H9 (cell line): ENCODE results near the gene ZNF503. TPM values are rescaled to one million over a fixed set of nuclear protein-coding genes. Genes with fewer than 3 reads are reported as not detected.

ENCODE experiments used
- DNase-seq: peaks from one replicate; pipeline ENCODE4 v3.0.0-alpha.2; 2017
- H2AFZ ChIP-seq: one replicate; pipeline ENCODE4 v1.6.1; 2013; ENCODE audit warnings: mild to moderate bottlenecking, low read length, control low read depth, moderate library complexity
- H2AK5ac ChIP-seq: 2 replicates; pipeline ENCODE4 v1.6.1; 2013; ENCODE audit warnings: low read length, control low read depth, mixed read lengths; ENCODE audit not compliant: insufficient read length
- H2BK120ac ChIP-seq: one replicate; pipeline ENCODE4 v1.6.1; 2013; ENCODE audit warnings: low read depth, mild to moderate bottlenecking, low read length, control low read depth, inconsistent platforms; ENCODE audit not compliant: poor library complexity, severe bottlenecking
- H2BK12ac ChIP-seq: 2 replicates; pipeline ENCODE4 v1.6.1; 2013; ENCODE audit warnings: low read length, control low read depth, mixed read lengths, low read depth; ENCODE audit not compliant: insufficient read length
- H2BK15ac ChIP-seq: 2 replicates; pipeline ENCODE4 v1.6.1; 2013; ENCODE audit warnings: low read depth, low read length, control low read depth
- H2BK20ac ChIP-seq: one replicate; pipeline ENCODE4 v1.6.1; 2013; ENCODE audit warnings: low read depth, mild to moderate bottlenecking, low read length, control low read depth, inconsistent platforms; ENCODE audit not compliant: poor library complexity, severe bottlenecking
- H2BK5ac ChIP-seq: 2 replicates; pipeline ENCODE4 v1.6.1; 2013; ENCODE audit warnings: low read length, control low read depth, mixed read lengths; ENCODE audit not compliant: insufficient read length
- H3K14ac ChIP-seq: 2 replicates; pipeline ENCODE4 v1.6.1; 2013; ENCODE audit warnings: low read length, control low read depth; ENCODE audit not compliant: insufficient read depth
- H3K18ac ChIP-seq: 2 replicates; pipeline ENCODE4 v1.6.1; 2013; ENCODE audit warnings: low read depth, mild to moderate bottlenecking, mixed read lengths, low read length, control low read depth; ENCODE audit not compliant: insufficient read length
- H3K23ac ChIP-seq: 2 replicates; pipeline ENCODE4 v1.6.1; 2013; ENCODE audit warnings: low read length, control low read depth, mixed read lengths, low read depth; ENCODE audit not compliant: insufficient read length
- H3K23me2 ChIP-seq: 2 replicates; pipeline ENCODE4 v1.6.1; 2013; ENCODE audit warnings: low read depth, mild to moderate bottlenecking, mixed read lengths, low read length, control low read depth; ENCODE audit not compliant: insufficient read length, poor library complexity, severe bottlenecking
- H3K27ac ChIP-seq: 2 replicates; pipeline ENCODE4 v1.5.1; 2013; ENCODE audit warnings: low read length, control low read depth, mixed read lengths, low read depth; ENCODE audit not compliant: insufficient read length
- H3K27me3 ChIP-seq: 2 replicates; pipeline ENCODE4 v1.6.1; 2013; ENCODE audit warnings: low read length, control low read depth, inconsistent platforms; ENCODE audit not compliant: insufficient read depth
- H3K4ac ChIP-seq: 2 replicates; pipeline ENCODE4 v1.6.1; 2013; ENCODE audit warnings: low read depth, mild to moderate bottlenecking, control low read depth, inconsistent platforms, low read length, moderate library complexity
- H3K4me1 ChIP-seq: 2 replicates; pipeline ENCODE4 v1.6.1; 2013; ENCODE audit warnings: low read length, control low read depth, inconsistent platforms; ENCODE audit not compliant: insufficient read depth
- H3K4me2 ChIP-seq: 2 replicates; pipeline ENCODE4 v1.6.1; 2013; ENCODE audit warnings: low read length, control low read depth, mixed read lengths; ENCODE audit not compliant: insufficient read length, insufficient read depth
- H3K56ac ChIP-seq: 2 replicates; pipeline ENCODE4 v1.6.1; 2013; ENCODE audit warnings: low read depth, mild to moderate bottlenecking, mixed read lengths, low read length, control low read depth; ENCODE audit not compliant: insufficient read length
- H3K79me1 ChIP-seq: 2 replicates; pipeline ENCODE4 v1.6.1; 2013; ENCODE audit warnings: low read depth, mild to moderate bottlenecking, moderate library complexity, low read length, control low read depth, inconsistent platforms; ENCODE audit not compliant: insufficient read depth, poor library complexity, severe bottlenecking
- H3K79me2 ChIP-seq: 2 replicates; pipeline ENCODE4 v1.6.1; 2013; ENCODE audit warnings: low read length, control low read depth, inconsistent platforms; ENCODE audit not compliant: insufficient read depth
- H3K9ac ChIP-seq: 2 replicates; pipeline ENCODE4 v1.6.1; 2013; ENCODE audit warnings: low read length, control low read depth, mixed read lengths; ENCODE audit not compliant: insufficient read length; ENCODE audit errors: extremely low read depth
- H3K9me3 ChIP-seq: one replicate; pipeline ENCODE4 v1.6.1; 2013; ENCODE audit warnings: low read depth, low read length, inconsistent platforms; ENCODE audit not compliant: control insufficient read depth
- H3T11ph ChIP-seq: one replicate; pipeline ENCODE4 v1.6.1; 2013; ENCODE audit warnings: mild to moderate bottlenecking, low read length, control low read depth, inconsistent platforms
- H4K20me1 ChIP-seq: one replicate; pipeline ENCODE4 v1.6.1; 2013; ENCODE audit not compliant: control insufficient read depth, insufficient read length, insufficient read depth
- H4K5ac ChIP-seq: 2 replicates; pipeline ENCODE4 v1.6.1; 2013; ENCODE audit warnings: low read depth, mild to moderate bottlenecking, mixed read lengths, low read length, control low read depth; ENCODE audit not compliant: insufficient read length
- H4K8ac ChIP-seq: replicated peaks from 2 replicates; pipeline ENCODE4 v1.6.1; 2013; ENCODE audit warnings: low read length, control low read depth, mixed read lengths, low read depth; ENCODE audit not compliant: insufficient read length
- H4K91ac ChIP-seq: 2 replicates; pipeline ENCODE4 v1.6.1; 2013; ENCODE audit warnings: low read depth, mild to moderate bottlenecking, moderate library complexity, mixed read lengths, low read length, control low read depth; ENCODE audit not compliant: insufficient read length
- H3K27ac Mint-ChIP-seq, 3 experiments: 2 replicates in 2 of 3; 3 replicates in 1 of 3; pipeline ENCODE4 v1.8.0; 2020 to 2021; ENCODE audit warnings: mixed read lengths in 3 of 3, mild to moderate bottlenecking in 1 of 3, moderate library complexity in 1 of 3
- H3K27me3 Mint-ChIP-seq: 2 replicates; pipeline ENCODE4 v1.8.0; 2021; ENCODE audit warnings: low read depth, mild to moderate bottlenecking, moderate library complexity, mixed read lengths
- H3K36me3 Mint-ChIP-seq, 3 experiments: 2 replicates in 2 of 3; 3 replicates in 1 of 3; pipeline ENCODE4 v1.8.0; 2020 to 2021; ENCODE audit warnings: low read depth in 3 of 3, mixed read lengths in 3 of 3; ENCODE audit not compliant: insufficient read depth in 1 of 3
- H3K4me1 Mint-ChIP-seq, 2 experiments: 2 replicates each; pipeline ENCODE4 v1.8.0; 2020; ENCODE audit warnings: mixed read lengths in 2 of 2
- H3K4me3 Mint-ChIP-seq, 2 experiments: 2 replicates in 1 of 2; 3 replicates in 1 of 2; pipeline ENCODE4 v1.8.0; 2020 to 2021; ENCODE audit warnings: mild to moderate bottlenecking in 2 of 2, mixed read lengths in 2 of 2, moderate library complexity in 1 of 2
- H3K9me3 Mint-ChIP-seq, 2 experiments: 2 replicates in 1 of 2; 3 replicates in 1 of 2; pipeline ENCODE4 v1.8.0; 2020; ENCODE audit warnings: mild to moderate bottlenecking in 2 of 2, mixed read lengths in 2 of 2, moderate library complexity in 1 of 2
- WGBS: extraction: QIAGEN DNeasy Blood & Tissue Kit; methylation state at CpG from one replicate; pipeline ENCODE4 v1.1.7; 2013; ENCODE audit warnings: missing lambda C conversion rate, low lambda C conversion rate, mixed read lengths; ENCODE audit not compliant: insufficient read length; ENCODE audit errors: extremely low coverage; 5-methylcytosine and 5-hydroxymethylcytosine counted together
- total RNA-seq: library from RNA; stranded (reverse); gene quantifications from 2 replicates; pipeline ENCODE4 v1.2.1, GENCODE V29; 2021
- TF ChIP-seq, protein P1 (sequence below): fragments of 200-600 bp; sonication (generic); conservative IDR thresholded peaks from 3 replicates; pipeline ENCODE4 v1.8.0; 2021; ENCODE audit warnings: antibody characterized with exemption, mild to moderate bottlenecking

The ZNF503 gene
- total RNA-seq, 1 experiment from 2014 or later: 0.09 TPM

DNA sequence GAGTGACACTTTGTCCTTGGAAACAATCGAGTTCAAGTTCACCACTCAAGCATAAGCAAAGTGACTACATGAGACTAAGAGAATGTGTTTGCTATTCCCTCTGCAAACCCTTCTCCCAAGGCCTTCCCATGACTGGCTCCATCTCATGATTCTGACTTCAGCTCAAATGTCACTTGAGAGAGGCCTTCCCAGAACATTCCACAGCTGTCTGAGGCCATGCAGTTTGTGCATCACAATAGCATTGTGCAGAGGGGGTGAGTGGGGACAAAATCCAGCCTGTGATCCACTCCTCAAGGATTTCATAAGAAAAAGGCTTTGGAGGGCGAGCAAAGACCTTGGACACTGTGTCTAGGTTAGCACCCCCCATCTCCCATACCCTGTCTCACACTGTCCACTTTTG is 23.0 kb upstream of the ZNF503 start:
- peaks cover 98% of the 10 kb centered on the region for H3K27me3 Mint-ChIP-seq
- no peaks in the 10 kb centered on the region; a peak in 2 of 5 replicates for H3K9me3 Mint-ChIP-seq
- no peak overlapping the region for H3K4me2 ChIP-seq
- H2BK15ac ChIP-seq: no peak overlapping the region
- H3K4me3 Mint-ChIP-seq: no peak overlapping the region
- no peak overlapping the region for H3K23ac ChIP-seq
- TF ChIP-seq, protein P1, sequence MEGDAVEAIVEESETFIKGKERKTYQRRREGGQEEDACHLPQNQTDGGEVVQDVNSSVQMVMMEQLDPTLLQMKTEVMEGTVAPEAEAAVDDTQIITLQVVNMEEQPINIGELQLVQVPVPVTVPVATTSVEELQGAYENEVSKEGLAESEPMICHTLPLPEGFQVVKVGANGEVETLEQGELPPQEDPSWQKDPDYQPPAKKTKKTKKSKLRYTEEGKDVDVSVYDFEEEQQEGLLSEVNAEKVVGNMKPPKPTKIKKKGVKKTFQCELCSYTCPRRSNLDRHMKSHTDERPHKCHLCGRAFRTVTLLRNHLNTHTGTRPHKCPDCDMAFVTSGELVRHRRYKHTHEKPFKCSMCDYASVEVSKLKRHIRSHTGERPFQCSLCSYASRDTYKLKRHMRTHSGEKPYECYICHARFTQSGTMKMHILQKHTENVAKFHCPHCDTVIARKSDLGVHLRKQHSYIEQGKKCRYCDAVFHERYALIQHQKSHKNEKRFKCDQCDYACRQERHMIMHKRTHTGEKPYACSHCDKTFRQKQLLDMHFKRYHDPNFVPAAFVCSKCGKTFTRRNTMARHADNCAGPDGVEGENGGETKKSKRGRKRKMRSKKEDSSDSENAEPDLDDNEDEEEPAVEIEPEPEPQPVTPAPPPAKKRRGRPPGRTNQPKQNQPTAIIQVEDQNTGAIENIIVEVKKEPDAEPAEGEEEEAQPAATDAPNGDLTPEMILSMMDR: no peak
- H3K18ac ChIP-seq: no peak overlapping the region
- no peak overlapping the region for H2BK20ac ChIP-seq
- H3K23me2 ChIP-seq: no peaks in the 10 kb centered on the region
- H3K9me3 ChIP-seq: no peaks in the 10 kb centered on the region
- no peak overlapping the region for H3K27ac Mint-ChIP-seq
- no CpG with 5 or more reads among the region's 2 CpGs for WGBS
- no peaks in the 10 kb centered on the region; a peak in 1 of 7 replicates for H3K36me3 Mint-ChIP-seq
- no peak overlapping the region for H2BK5ac ChIP-seq
- no peak overlapping the region for H4K91ac ChIP-seq
- H4K5ac ChIP-seq: no peak overlapping the region
- no peak overlapping the region for H3T11ph ChIP-seq
- no peak overlapping the region for H3K56ac ChIP-seq
- H3K4me1 Mint-ChIP-seq: peaks cover 1 to 7% of the 10 kb centered on the region in 2 experiments
- H2AK5ac ChIP-seq: no peak overlapping the region
- H2BK12ac ChIP-seq: no peak overlapping the region
- no peak overlapping the region for H4K8ac ChIP-seq
- H3K14ac ChIP-seq: no peak overlapping the region
- no peak overlapping the region for H3K9ac ChIP-seq
- H3K4me1 ChIP-seq: no peaks in the 10 kb centered on the region
- H2AFZ ChIP-seq: no peak overlapping the region
- no peak overlapping the region for H3K4ac ChIP-seq
- H3K79me1 ChIP-seq: no peaks in the 10 kb centered on the region
- no peak overlapping the region for H2BK120ac ChIP-seq
- no peaks in the 10 kb centered on the region for H3K79me2 ChIP-seq
- no peak for DNase-seq
- no peak overlapping the region for H3K27ac ChIP-seq
- H4K20me1 ChIP-seq: peaks cover 2% of the 10 kb centered on the region
- peaks cover 36% of the 10 kb centered on the region; the same call in 1 of the 2 replicates for H3K27me3 ChIP-seq
